NCI-H146 treated with DMSO at 0.1 percent for 48 hours (cell line): ENCODE data around the gene INKA1.
"Not testable (repeated sequence)": the region's sequence is repeated elsewhere in the genome, so short reads cannot be mapped to it uniquely, and the experiment has no call there.

ENCODE experiments used
- DNase-seq: peaks from one replicate; lab custom pipeline; 2025; ENCODE audit not compliant: unreplicated experiment; lab: John Stamatoyannopoulos, UW

Gene INKA1

DNA sequence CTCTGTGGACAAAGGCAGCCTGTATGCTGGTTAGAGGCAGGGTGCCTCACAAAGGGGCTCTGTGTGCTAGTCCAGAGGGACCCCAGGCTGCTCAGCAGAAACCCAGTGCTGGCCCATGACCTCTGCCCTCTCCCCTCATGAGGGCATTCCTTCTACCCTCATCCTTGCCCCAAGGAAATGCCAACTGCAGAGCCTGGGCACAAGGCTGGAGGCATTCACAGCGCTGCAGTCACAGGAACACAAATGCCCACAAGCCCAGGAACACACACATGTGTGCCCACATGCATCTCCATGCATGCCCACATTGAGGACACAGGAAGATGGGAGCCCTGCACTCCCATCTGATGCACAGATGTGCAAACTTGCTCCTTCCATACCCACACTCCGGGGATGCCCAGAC is 3.8 kb downstream of the INKA1 start:
- no peak for DNase-seq

DNA sequence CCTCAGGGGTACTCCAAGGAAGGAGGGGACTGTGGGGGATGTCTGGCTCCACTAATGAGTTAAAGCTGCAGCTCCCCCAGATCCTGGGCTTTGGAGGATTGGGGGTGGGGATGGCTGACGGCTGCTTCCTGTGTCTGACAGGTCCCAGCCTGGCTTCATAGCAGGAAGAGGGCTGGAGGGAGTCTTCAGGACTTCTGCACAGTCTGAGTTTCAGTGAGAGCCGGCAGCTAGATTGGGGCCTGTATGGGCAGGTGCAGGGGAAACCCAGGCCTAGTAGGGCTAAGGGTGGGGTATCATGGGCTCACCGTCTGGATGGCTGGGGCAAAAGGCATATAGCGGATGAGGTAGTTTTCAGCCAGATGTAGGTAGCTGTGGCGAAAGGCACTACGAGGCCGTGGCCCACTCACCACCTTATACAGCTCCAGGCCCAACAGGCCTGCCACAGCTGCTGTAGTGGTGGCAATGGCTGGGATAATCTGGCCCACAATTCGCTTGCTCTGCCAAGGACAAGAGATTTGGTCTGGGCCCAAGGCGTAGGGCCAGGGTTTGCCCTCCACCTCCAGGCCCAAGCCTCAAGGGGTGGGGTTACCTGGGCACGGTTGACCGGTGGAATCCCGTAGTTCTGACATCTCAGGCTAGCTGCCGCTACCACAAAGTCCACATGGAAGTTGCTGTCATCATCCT is 4.5 kb downstream of the INKA1 start:
- DNase-seq = no peak

DNA sequence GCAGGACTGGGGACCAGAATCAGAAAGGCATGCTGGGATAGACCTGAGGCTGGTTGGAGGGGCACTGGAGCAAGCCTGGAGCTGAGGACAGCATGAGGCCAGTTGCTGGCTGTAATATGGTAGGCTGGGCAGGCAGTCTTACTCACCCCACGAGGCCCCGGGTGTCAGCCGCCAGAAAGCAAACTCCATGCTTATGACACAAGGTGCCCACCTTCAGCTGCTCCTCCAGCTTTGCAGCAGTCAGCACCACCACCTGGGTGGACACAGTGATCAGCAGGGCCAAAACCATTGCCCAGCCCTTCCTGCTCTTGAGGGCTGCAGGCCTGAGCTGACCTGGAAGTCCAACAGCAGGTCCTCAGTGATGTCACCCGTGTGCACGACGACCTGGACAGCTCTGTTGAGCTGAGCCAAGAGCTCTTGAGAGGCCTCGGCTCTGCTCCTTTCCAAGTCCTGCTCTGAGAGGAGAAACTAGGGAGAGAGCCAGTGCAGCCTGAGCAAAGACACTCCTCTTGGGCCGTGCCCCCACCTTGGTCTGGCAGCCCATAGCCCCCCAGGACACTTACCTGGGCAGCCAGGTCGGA is 9.9 kb downstream of the INKA1 start:
- no peak for DNase-seq

DNA sequence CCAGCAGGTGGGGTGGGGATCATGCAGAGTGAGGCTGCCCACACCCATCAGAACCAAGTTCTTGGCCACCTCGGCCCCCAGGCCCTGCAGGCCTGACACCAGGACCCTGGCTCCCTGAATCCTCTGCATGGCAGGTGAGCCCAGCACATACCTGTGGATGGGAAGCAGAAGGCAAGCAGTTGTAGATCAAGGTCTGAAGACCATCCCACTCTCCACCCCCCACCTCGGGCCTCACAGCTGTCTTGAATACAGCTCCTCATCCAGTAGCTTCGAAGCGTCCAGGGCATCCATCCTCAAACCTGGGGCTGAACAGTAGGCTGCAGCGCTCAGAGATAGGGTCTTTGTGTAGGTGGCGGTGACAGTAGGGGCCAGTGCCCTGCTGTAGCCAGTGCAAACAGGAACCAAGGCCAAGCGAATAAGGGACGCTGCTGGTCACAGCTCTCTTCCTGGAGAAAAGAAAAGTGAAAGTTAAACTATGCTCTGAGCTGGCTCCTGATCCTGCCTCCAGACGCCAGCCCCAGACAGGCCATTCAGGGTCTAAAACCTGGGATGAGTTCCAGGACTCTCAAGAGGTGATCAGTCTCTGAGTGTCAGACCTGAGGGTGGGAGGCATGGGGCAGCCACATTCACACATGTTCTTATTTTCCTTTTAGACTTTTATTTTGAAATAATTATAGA is 10.6 kb downstream of the INKA1 start, which contains the start of gene UBA7:
UBA7 (minus strand) TSS at position 457 of the 678 bp plus-strand sequence; CDS start at position 291, 166 bp downstream.
- DNase-seq = no peak

DNA sequence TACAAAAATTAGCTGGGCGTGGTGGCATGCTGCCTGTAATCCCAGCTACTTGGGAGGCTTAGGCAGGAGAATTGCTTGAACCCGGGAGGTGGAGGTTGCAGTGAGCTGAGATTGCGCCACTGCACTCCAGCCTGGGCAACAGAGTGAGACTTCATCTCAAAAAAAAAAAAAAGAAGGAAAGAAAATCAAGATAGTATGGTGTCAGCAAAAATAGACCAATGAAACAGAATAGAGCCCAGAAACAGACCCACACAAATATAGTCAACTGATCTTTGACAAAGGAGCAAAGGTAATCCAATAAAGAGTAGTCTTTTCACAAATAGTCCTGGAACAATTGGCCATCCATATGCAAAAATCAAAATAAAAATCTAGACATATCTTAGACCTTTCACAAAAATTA is 20.1 kb downstream of the INKA1 start:
- not testable (repeated sequence) for DNase-seq

DNA sequence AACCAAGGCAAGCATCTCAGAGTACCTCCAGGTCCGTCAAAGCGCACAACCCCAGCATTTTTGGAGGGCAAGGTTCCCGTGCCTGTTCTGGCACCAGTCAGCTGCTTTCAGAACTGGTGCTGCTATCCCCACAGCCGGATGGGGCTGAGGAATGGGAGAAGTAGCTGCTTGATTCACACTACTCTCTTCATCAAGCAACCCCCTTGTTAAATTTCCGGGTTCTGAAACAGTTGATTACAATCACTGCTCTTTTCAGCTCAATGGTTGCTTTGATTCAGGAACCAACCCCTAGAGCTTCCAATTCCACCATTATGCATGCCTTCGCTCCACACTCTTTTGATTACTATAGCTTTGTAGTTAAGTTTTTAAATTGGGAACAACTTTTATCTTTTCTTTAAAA is 23.0 kb downstream of the INKA1 start:
- no peak for DNase-seq

DNA sequence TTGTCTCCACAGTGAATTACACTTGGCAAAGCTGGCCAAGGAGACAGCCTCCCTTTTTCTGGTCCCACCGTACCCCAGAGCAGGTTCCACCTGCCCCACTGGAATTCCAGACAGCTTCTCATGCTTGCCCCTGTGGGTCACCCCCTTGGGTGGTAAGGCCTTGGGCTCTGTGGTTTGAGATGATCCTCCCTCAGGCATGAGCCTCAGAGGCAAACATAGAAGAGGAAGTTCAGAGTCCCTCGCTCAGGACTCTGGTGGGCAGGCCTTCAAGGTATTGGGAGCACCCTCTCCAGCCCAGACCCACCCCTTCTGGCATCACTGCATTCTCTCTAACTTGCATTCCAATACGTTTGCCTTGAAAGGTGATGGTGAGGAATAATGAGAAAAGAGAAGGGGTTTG is 28.3 kb downstream of the INKA1 start:
- no peak for DNase-seq

DNA sequence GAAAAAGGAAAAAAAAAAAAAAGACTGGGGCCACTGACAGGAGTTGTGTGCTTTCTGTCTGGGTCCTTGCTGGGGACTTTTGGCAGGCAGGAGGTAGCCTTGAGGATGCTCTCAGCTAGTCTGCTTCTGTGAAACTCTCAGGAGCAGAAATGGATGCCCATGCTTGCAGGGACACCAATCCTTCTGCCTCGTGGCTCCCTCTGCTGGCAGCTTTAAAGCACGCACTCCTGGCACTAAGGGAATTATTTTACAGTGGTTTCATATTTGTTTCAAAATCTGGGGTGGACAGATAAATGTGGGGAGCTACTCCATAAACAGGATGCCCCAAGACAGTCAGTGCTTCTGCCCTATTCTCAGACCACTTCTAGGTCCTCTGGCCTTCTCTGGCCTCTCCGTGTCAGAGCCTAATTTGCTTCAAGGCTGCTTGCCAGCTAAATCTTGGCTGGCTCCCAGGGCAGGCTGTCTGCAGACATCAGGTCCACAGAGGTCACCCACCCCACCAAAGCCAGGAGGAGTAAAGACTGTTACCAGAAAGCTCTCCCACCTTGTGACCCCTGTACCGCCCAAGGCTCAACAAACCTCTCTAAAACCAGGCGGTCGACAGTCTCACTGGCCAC is 36.2 kb downstream of the INKA1 start:
- DNase-seq = peak; percentile 2

DNA sequence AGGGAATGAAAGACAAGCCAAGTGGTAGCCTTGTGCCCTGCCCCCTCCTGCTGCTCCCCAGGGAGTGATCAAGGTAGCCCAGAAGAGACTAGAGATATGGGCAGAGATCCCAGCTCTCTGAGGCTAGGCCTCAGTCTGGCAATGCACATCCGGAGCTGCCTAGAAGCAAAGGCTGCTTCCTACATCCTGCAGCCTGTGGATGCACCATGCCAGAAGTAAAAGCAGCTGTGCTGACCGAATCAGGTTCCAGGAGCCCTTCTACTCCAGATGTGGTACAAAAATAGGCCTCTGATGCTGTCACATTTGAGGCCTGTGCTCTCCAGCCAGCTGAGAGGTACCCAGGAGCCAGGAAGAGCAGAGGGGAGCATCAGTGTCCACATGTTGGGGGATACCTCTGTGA is 37.3 kb downstream of the INKA1 start:
- DNase-seq = no peak

DNA sequence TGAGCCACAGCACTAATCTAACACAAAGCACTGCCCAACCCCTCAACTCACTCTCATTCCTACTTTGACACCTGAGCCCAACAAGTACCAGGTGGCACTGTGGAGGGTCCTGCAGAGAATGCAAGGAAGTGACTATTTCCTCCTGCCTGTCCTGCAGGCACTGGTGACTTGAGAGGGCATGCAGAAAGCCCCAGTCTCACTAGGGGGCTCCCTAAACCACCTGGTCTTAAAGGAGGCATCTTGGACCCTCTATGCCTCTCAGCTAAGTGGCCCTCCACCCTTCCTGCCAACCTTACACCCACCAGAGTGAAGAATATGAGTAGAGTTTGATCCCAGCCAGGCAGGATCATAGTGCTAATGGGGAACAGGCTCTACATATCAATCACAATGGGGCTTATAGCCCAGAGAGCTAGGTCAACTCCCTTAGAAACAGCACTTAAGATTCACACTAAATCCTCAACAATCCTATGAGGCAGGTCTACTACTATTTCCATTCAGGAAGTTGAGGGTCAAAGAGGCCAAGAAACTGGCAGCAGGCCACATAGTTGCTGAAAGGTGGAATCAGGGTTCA is 38.1 kb downstream of the INKA1 start:
- no peak for DNase-seq

DNA sequence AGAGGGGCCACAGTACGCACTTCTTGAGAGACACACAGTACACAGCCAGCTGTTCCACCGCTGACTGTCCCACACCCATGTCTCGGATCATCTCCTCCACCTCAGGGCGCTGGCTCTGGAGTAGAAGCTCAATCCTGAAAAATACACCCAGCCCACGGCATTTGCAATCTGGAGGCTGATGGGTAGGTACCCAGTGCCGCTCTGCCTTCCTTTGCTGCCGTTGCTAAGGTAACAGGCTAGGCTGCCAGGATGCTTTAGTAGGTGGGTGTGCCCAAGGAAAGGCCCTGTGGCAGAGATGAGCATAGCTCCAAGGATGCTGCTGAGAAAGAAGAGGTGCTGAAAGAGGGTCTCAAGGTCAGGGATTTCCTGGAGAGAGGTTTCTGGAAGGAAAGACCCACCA is 38.7 kb downstream of the INKA1 start:
- DNase-seq = no peak

DNA sequence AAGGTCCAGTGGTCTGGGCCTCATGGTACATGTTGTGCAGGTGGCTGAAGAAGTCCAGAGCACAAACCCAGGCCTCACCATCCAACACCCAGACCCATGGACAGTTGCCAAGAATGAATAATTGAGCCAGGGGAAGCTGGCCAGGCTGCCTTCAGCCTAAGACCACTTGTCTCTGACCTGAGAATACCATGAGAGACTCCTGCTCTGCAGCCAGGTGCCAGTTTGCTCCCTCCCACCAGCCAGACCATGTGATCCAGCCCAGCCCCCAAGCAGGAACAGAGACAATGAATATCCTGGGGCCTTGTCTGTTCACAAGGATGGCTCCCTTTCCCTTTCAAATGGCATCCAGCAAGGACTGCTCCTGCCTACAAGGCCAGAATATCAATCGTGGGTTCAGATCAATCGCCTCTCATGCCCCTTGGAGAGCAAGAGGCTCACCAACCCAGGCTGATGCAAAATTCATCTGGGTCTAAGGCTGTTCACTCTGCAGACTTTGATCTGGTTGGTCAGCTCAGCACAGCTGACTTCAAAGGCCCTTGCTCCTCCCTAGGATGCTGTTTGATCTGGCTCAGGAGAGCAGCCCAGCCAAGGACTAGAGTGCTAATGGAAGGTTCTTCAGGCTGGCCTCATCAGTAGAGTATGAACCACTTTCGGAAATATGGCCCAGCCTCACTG is 39.9 kb downstream of the INKA1 start:
- DNase-seq = no peak

DNA sequence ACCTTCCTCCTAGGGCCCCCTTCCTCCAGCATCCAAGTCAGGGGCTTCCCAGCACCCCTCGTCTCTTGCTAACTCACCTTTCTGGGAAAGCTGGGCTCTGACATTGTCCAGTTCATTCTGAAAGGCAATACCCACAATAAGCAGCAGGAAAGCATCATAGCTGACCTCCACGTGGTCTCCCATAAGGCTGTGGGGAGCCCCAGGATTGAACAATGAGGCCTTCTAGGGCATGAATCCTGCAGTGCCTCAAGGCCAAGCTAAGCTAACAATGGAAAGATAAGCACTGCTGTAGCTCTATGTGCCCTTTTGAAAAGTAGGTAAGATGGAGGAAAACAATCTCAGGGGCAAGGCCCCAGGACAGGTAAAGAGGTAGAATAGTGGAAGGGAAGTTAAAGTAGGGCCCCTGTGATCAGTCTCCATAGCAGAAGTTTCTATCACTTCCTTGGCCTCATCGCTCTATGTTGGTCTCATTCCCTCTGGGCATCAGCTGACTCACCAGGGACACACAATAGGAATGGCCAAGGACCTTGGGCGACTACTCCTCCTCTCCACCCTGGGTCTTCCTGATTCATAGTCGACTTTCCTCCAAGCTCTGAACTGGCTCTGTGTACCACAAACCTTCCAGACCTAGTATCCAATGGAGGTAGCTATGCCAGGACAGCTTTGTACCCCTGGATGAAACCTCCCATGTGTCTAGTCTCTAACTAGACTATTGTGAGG is 41.6 kb downstream of the INKA1 start:
- no peak for DNase-seq

DNA sequence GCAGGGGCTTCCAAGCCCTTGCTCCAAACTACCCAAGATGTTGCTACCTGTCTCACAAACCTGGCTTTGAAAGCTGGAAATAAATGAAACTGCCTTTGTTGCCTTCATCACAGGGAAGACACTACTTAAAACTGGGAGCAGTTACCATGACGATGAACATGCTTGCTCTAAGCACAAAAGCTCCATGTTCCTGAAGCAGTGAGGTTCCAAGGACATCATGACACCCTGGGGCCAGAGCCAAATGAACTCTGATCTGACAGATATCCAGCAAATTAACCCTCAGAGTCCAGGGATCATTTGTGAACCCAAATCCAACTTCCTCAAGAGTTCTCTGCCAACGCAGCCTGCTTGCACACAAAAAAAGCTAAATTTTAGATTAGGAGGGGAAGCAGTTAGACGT is 42.6 kb downstream of the INKA1 start:
- no peak for DNase-seq
